T-cell (primary cell): ENCODE data around the gene ECM1. TPM values are rescaled to one million over a fixed set of nuclear protein-coding genes. Genes with fewer than 3 reads are reported as not detected.

Experiments used
- ATAC-seq, 4 experiments: fragments of 200-7000 bp in 3 of 4; fragments of 150-1000 bp in 1 of 4; cut with Tn5 transposase; replicated peaks in 1 of 4; 1 replicate in 3 of 4; 2 replicates in 1 of 4; pipeline ENCODE4 v1.10.0; 2021; ENCODE audit warnings: moderate library complexity in 3 of 4, mild to moderate bottlenecking in 2 of 4, moderate number of reproducible peaks in 1 of 4
- CTCF ChIA-PET, 2 donors: fragments of 300-600 bp; sonication (Branson Sonifier 250); formaldehyde crosslinking; loops; one replicate each; lab custom pipeline; 2022; ENCODE audit warnings: antibody characterized with exemption in 2 of 2; lab: Charles Lee
- POLR2A ChIA-PET, 2 donors: fragments of 300-600 bp; sonication (Branson Sonifier 250); formaldehyde crosslinking; loops; one replicate each; lab custom pipeline; 2022; ENCODE audit warnings: antibody characterized with exemption in 2 of 2; lab: Charles Lee
- DNase-seq, 35 experiments: peaks; one replicate each; pipeline versions ENCODE4 v3.0.0 to v3.0.0-alpha.2; 2013 to 2023
- H3K27ac ChIP-seq: one replicate; pipeline ENCODE4 v1.5.1; 2013; ENCODE audit warnings: low read length
- H3K27me3 ChIP-seq, 2 experiments: replicated peaks in 1 of 2; 1 replicate in 1 of 2; 2 replicates in 1 of 2; pipeline versions ENCODE4 v1.6.1 to v1.7.0; 2013; ENCODE audit warnings: low read length in 1 of 2, mixed read lengths in 1 of 2; ENCODE audit not compliant: control insufficient read depth in 2 of 2, insufficient read depth in 2 of 2; ENCODE audit errors: extremely low read depth in 1 of 2
- H3K36me3 ChIP-seq, 2 donors: 1 replicate in 1 of 2; 2 replicates in 1 of 2; pipeline versions ENCODE4 v1.6.1 to v1.7.0; 2013; ENCODE audit warnings: low read length in 1 of 2; ENCODE audit not compliant: control insufficient read depth in 2 of 2, insufficient read depth in 1 of 2; ENCODE audit errors: extremely low read depth in 1 of 2
- H3K4me1 ChIP-seq, 2 experiments: 1 replicate in 1 of 2; 2 replicates in 1 of 2; pipeline versions ENCODE4 v1.6.1 to v1.7.0; 2013; ENCODE audit warnings: low read length in 2 of 2, mixed read lengths in 1 of 2; ENCODE audit not compliant: insufficient read depth in 2 of 2, control insufficient read depth in 1 of 2; ENCODE audit errors: extremely low read depth in 1 of 2
- H3K4me3 ChIP-seq, 2 donors: 1 replicate in 1 of 2; 2 replicates in 1 of 2; pipeline versions ENCODE4 v1.5.1 to v1.7.0; 2013; ENCODE audit warnings: mild to moderate bottlenecking in 2 of 2, low read length in 1 of 2, moderate library complexity in 1 of 2; ENCODE audit not compliant: control insufficient read depth in 1 of 2; ENCODE audit errors: extremely low read depth in 1 of 2
- H3K9me3 ChIP-seq: 2 replicates; pipeline ENCODE4 v1.7.0; 2013
- H3K27ac Mint-ChIP-seq, 2 donors: one replicate each; pipeline ENCODE4 v1.8.0; 2020 to 2021; ENCODE audit warnings: mild to moderate bottlenecking in 2 of 2, mixed read lengths in 2 of 2
- H3K27me3 Mint-ChIP-seq, 2 donors: one replicate each; pipeline ENCODE4 v1.8.0; 2021 to 2022; ENCODE audit warnings: mixed read lengths in 2 of 2
- H3K36me3 Mint-ChIP-seq: one replicate; pipeline ENCODE4 v1.8.0; 2021; ENCODE audit warnings: mixed read lengths
- H3K4me1 Mint-ChIP-seq, 3 donors: one replicate each; pipeline ENCODE4 v1.8.0; 2020 to 2022; ENCODE audit warnings: mixed read lengths in 3 of 3, mild to moderate bottlenecking in 1 of 3
- H3K4me3 Mint-ChIP-seq, 3 donors: one replicate each; pipeline ENCODE4 v1.8.0; 2020 to 2022; ENCODE audit warnings: mild to moderate bottlenecking in 3 of 3, mixed read lengths in 3 of 3, moderate library complexity in 3 of 3
- H3K9me3 Mint-ChIP-seq, 3 donors: one replicate each; pipeline ENCODE4 v1.8.0; 2020 to 2022; ENCODE audit warnings: mixed read lengths in 3 of 3
- WGBS: methylation state at CpG from one replicate; pipeline ENCODE4 v1.1.5; 2013; ENCODE audit warnings: missing lambda C conversion rate; ENCODE audit not compliant: insufficient coverage; 5-methylcytosine and 5-hydroxymethylcytosine counted together
- total RNA-seq, 35 experiments: library from RNA in 6 of 35; stranded (reverse) in 6 of 35; fragments of 120-200 nt in 1 of 35; gene quantifications; one replicate each; pipeline versions ENCODE4 v1.2.1 to v1.2.4 and lab custom pipeline; 2013 to 2026

ECM1 gene
- total RNA-seq, 5 donors from 2014 or later (not counting 1 experiment from before 2014, with no cell fraction given), result 0.25 to 2.9 (median 1.2) TPM

- Histone ChIP-seq H3K4me3 (no peak overlapping the region), H3K9me3 (no peaks in the 10 kb centered on the region), H3K4me1 (peaks cover 0 to 5% of the 10 kb centered on the region in 2 experiments), H3K27me3 (peaks cover 2 to 48% of the 10 kb centered on the region in 2 experiments), H3K27ac (no peak overlapping the region), H3K36me3 (no peaks in the 10 kb centered on the region)
- Mint-ChIP-seq H3K4me3 (no peak overlapping the region), H3K4me1 (peaks cover 3 to 5% (median 4%) of the 10 kb centered on the region in 3 donors), H3K27ac (no peak overlapping the region), H3K36me3 (no peaks in the 10 kb centered on the region), H3K9me3 (no peaks in the 10 kb centered on the region), H3K27me3 (peaks cover 11 to 33% of the 10 kb centered on the region in 2 donors)
- POLR2A ChIA-PET, result interaction anchor here in 1 of 2 donors (0.6 kb wide), 2 partner anchors 151 to 213 kb away, joined by 8 to 14 read pairs; no protein-coding TSS in a partner anchor
- CTCF ChIA-PET, result interaction anchor here in 1 of 2 donors (0.6 kb wide), 3 partner anchors 74 to 173 kb away, joined by 3 to 5 read pairs (median 3); no protein-coding TSS in a partner anchor
- WGBS, result no CpG with 5 or more reads among the region's 3 CpGs
- ATAC-seq (no peak), DNase-seq (no peak)
These were observed 36.3 kb downstream of the ECM1 start for GRCh38 chr1:150544204-150544603.

DNA sequence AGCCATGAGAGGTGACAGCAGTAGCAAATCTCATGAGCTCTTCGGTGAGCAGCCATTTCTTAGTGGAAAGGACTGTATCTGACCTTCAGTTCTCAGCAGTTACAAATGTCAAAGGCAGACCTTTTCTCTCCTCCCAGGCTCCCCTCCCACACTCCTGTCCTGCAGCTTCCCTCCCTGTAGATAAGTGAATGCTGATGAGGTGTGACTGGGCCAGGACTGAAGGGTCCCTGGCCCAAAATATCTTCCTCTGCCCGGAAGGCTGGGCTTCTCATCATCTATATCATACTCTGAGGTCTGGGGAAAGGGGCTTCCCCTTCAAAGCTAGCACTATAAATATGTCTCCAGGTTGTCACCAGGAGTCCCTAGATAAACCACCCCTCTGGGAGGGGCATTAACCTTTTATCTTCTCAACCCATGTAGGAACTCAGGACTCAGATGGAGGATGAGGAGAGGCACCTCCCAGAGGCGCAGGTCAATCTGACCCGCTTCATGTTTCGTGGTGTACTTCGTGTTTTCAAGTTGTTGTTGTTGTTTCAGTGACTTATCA lies 37.6 kb downstream of the ECM1 start:
- H3K4me1 Mint-ChIP-seq, result peaks cover 7 to 11% (median 9%) of the 10 kb centered on the region in 3 donors
- ATAC-seq, result no peak
- H3K4me3 Mint-ChIP-seq, result no peak overlapping the region
- H3K36me3 Mint-ChIP-seq, result no peaks in the 10 kb centered on the region
- H3K4me3 ChIP-seq, result no peak overlapping the region
- no CpG with 5 or more reads among the region's 6 CpGs for WGBS
- H3K9me3 ChIP-seq, result no peaks in the 10 kb centered on the region
- H3K27ac ChIP-seq, result no peak overlapping the region
- H3K27ac Mint-ChIP-seq, result no peak overlapping the region
- H3K4me1 ChIP-seq, result peaks cover 0 to 14% of the 10 kb centered on the region in 2 experiments
- peaks cover 2 to 60% of the 10 kb centered on the region in 2 experiments for H3K27me3 ChIP-seq
- no peak for DNase-seq
- H3K36me3 ChIP-seq, result no peaks in the 10 kb centered on the region
- no peaks in the 10 kb centered on the region for H3K9me3 Mint-ChIP-seq
- H3K27me3 Mint-ChIP-seq, result peaks cover 11 to 37% of the 10 kb centered on the region in 2 donors
- ChIA-PET CTCF (interaction anchor here in 1 of 2 donors (0.6 to 0.7 kb wide), 2 partner anchors 14 to 333 kb away, joined by 3 to 5 read pairs; no protein-coding TSS in a partner anchor), POLR2A (interaction anchor here (0.6 to 0.7 kb wide), 2 partner anchors 34 to 413 kb away, joined by 5 to 14 read pairs; partner anchors contain the start of gene MCL1 (in 1 of the 2))

- Mint-ChIP-seq H3K4me3 (no peak overlapping the region), H3K27me3 (peaks cover 11 to 37% of the 10 kb centered on the region in 2 donors), H3K9me3 (no peaks in the 10 kb centered on the region), H3K27ac (no peak overlapping the region), H3K36me3 (no peaks in the 10 kb centered on the region), H3K4me1 (peaks cover 11 to 18% (median 15%) of the 10 kb centered on the region in 3 donors)
- no peak overlapping the region for H3K27ac ChIP-seq
- H3K36me3 ChIP-seq, result no peaks in the 10 kb centered on the region
- no peak overlapping the region for H3K4me3 ChIP-seq
- H3K9me3 ChIP-seq, result no peaks in the 10 kb centered on the region
- DNase-seq (no peak), ATAC-seq (no peak)
- ChIA-PET POLR2A (interaction anchor here in 1 of 2 donors (0.6 kb wide), 1 partner anchor 18 kb away, joined by 6 read pairs; no protein-coding TSS in a partner anchor), CTCF (no interaction called here)
- H3K4me1 ChIP-seq, result peaks cover 0 to 23% of the 10 kb centered on the region in 2 experiments
- H3K27me3 ChIP-seq, result peaks cover 2 to 69% of the 10 kb centered on the region in 2 experiments
- 94% methylated on average over 9 of the region's 16 CpGs for WGBS
These were observed 38.5 kb downstream of the ECM1 start for GRCh38 chr1:150546294-150546937.

DNA sequence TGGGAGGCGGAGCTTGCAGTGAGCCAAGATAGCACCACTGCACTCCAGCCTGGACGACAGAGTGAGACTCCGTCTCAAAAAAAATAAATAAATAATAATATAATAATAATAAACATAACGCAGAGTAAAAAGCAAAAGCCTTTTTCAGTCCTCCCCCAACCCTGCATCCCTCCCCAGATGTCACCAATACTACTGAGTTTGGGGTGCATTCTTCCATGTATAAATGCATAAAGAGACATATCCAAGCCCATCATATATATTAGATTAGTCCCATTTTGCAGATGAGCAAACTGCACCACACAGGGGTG lies 40.4 kb downstream of the ECM1 start:
- Histone ChIP-seq H3K36me3 (no peaks in the 10 kb centered on the region), H3K4me1 (peaks cover 0 to 31% of the 10 kb centered on the region in 2 experiments), H3K4me3 (peak overlapping the region; percentile 40 to 64), H3K27me3 (peaks cover 2 to 80% of the 10 kb centered on the region in 2 experiments), H3K27ac (no peak overlapping the region), H3K9me3 (no peaks in the 10 kb centered on the region)
- Mint-ChIP-seq H3K4me3 (peak overlapping the region; percentile 72 to 80 (median 73)), H3K9me3 (no peaks in the 10 kb centered on the region), H3K36me3 (no peaks in the 10 kb centered on the region), H3K4me1 (peaks cover 19 to 29% (median 26%) of the 10 kb centered on the region in 3 donors), H3K27me3 (peaks cover 11 to 30% of the 10 kb centered on the region in 2 donors), H3K27ac (no peak overlapping the region)
- CTCF ChIA-PET, result interaction anchor here (0.6 to 1.1 kb wide), 3 partner anchors 9 to 145 kb away, joined by 3 to 4 read pairs (median 3); no protein-coding TSS in a partner anchor
- POLR2A ChIA-PET, result interaction anchor here (0.6 to 1.1 kb wide), 5 partner anchors 63 to 459 kb away, joined by 3 to 5 read pairs (median 3); no protein-coding TSS in a partner anchor
- no CpG with 5 or more reads among the region's 4 CpGs for WGBS
- DNase-seq (no peak), ATAC-seq (no peak)

GRCh38 chr1:150548632-150549495 lies 41.0 kb downstream of the ECM1 start, which contains the start of gene ADAMTSL4:
TSS of gene ADAMTSL4 (plus strand) at chr1:150549408. CDS start at chr1:150552289, 2,881 bp downstream.
- ChIA-PET POLR2A (interaction anchor here (0.6 to 1.1 kb wide), 2 partner anchors 23 to 63 kb away, joined by 5 to 6 read pairs; no protein-coding TSS in a partner anchor), CTCF (interaction anchor here in 1 of 2 donors (1.1 kb wide), 1 partner anchor 12 kb away, joined by 4 read pairs; no protein-coding TSS in a partner anchor)
- H3K36me3 Mint-ChIP-seq, result no peaks in the 10 kb centered on the region

More at GRCh38 chr1:150548632-150549495, 41.0 kb downstream of the ECM1 start, which contains the start of gene ADAMTSL4:
- Mint-ChIP-seq H3K27me3 (peaks cover 7 to 29% of the 10 kb centered on the region in 2 donors), H3K4me1 (peaks cover 19 to 29% (median 26%) of the 10 kb centered on the region in 3 donors), H3K9me3 (no peaks in the 10 kb centered on the region), H3K4me3 (peak within 1 kb of the TSS; percentile 73 to 80 (median 78)), H3K27ac (peak within 1 kb of the TSS in 1 of 2 donors; percentile 28)
- Histone ChIP-seq H3K9me3 (no peaks in the 10 kb centered on the region), H3K27ac (no peak within 1 kb of the TSS), H3K36me3 (no peaks in the 10 kb centered on the region), H3K27me3 (peaks cover 0 to 74% of the 10 kb centered on the region in 2 experiments), H3K4me1 (peaks cover 0 to 31% of the 10 kb centered on the region in 2 experiments), H3K4me3 (peak within 1 kb of the TSS; percentile 40 to 64)
- WGBS, result under 1% methylated on average over 77 of the region's 91 CpGs
- ATAC-seq (peak; percentile 76 to 83 (median 79)), DNase-seq (peak in 6 of 35 experiments; percentile 26 to 59 (median 38))
